ENCODE data around the gene RCOR1.

DNA sequence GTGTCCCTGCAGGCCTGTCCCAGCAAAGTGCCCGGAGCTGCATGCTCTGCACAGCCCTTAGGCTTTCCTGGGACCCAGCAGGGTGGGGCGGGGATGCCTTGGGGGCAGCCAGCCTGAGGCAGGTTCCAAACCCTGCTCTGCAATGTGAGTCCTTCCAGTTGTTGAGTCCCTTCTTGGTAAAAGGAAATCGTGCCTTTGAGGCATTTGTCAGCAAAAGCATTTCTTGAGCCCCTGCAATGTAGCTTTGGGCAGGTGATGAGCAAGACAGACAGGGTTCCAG is 146.7 kb downstream of the RCOR1 start:
- TF ChIP-seq, protein P1, sequence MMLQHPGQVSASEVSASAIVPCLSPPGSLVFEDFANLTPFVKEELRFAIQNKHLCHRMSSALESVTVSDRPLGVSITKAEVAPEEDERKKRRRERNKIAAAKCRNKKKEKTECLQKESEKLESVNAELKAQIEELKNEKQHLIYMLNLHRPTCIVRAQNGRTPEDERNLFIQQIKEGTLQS (CRISPR knock-in tag; conservative IDR thresholded peaks at IDR 0.05): no peak
- TF ChIP-seq, protein P2, sequence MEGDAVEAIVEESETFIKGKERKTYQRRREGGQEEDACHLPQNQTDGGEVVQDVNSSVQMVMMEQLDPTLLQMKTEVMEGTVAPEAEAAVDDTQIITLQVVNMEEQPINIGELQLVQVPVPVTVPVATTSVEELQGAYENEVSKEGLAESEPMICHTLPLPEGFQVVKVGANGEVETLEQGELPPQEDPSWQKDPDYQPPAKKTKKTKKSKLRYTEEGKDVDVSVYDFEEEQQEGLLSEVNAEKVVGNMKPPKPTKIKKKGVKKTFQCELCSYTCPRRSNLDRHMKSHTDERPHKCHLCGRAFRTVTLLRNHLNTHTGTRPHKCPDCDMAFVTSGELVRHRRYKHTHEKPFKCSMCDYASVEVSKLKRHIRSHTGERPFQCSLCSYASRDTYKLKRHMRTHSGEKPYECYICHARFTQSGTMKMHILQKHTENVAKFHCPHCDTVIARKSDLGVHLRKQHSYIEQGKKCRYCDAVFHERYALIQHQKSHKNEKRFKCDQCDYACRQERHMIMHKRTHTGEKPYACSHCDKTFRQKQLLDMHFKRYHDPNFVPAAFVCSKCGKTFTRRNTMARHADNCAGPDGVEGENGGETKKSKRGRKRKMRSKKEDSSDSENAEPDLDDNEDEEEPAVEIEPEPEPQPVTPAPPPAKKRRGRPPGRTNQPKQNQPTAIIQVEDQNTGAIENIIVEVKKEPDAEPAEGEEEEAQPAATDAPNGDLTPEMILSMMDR (IDR thresholded peaks at IDR 0.05): no peak
- TF ChIP-seq E2F1 (CRISPR knock-in tag; IDR thresholded peaks at IDR 0.05) (no peak), ATF2 (CRISPR knock-in tag; IDR thresholded peaks at IDR 0.05; ENCODE audit: borderline replicate concordance, low read depth) (no peak), TEAD4 (CRISPR knock-in tag; IDR thresholded peaks at IDR 0.05) (no peak), FOXK1 (CRISPR knock-in tag; IDR thresholded peaks at IDR 0.05) (no peak), SMAD4 (CRISPR knock-in tag; IDR thresholded peaks at IDR 0.05) (no peak), MAX (CRISPR knock-in tag; IDR thresholded peaks at IDR 0.05) (no peak), TEAD1 (CRISPR knock-in tag; IDR thresholded peaks at IDR 0.05) (no peak), PRRX2 (CRISPR knock-in tag; IDR thresholded peaks at IDR 0.05) (no peak)
- TF ChIP-seq, protein P3, sequence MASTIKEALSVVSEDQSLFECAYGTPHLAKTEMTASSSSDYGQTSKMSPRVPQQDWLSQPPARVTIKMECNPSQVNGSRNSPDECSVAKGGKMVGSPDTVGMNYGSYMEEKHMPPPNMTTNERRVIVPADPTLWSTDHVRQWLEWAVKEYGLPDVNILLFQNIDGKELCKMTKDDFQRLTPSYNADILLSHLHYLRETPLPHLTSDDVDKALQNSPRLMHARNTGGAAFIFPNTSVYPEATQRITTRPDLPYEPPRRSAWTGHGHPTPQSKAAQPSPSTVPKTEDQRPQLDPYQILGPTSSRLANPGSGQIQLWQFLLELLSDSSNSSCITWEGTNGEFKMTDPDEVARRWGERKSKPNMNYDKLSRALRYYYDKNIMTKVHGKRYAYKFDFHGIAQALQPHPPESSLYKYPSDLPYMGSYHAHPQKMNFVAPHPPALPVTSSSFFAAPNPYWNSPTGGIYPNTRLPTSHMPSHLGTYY (CRISPR knock-in tag; IDR thresholded peaks at IDR 0.05): no peak
